K562 (cell line): ENCODE results near the gene DTNBP1. TPM values are rescaled to one million over a fixed set of nuclear protein-coding genes. Genes with fewer than 3 reads are reported as not detected.

Source experiments
- ASH1L ChIP-seq: fragments of 450-650 bp; IDR thresholded peaks from 2 replicates; pipeline ENCODE4 v1.6.1; 2018; ENCODE audit warnings: borderline replicate concordance, mild to moderate bottlenecking, low read depth; ENCODE audit not compliant: partially characterized antibody
- BHLHE40 ChIP-seq: IDR thresholded peaks from 2 replicates; pipeline ENCODE4 v1.6.1; 2011; ENCODE audit warnings: low read length, improper control_type of control experiment
- KHSRP ChIP-seq: fragments of 450-650 bp; IDR thresholded peaks from 2 replicates; pipeline ENCODE4 v1.6.1; 2017
- NCOA6 ChIP-seq: fragments of 450-650 bp; IDR thresholded peaks from 2 replicates; pipeline ENCODE4 v1.6.1; 2017; ENCODE audit warnings: mild to moderate bottlenecking
- NKRF ChIP-seq: fragments of 450-650 bp; IDR thresholded peaks from 2 replicates; pipeline ENCODE4 v1.6.1; 2016; ENCODE audit warnings: borderline replicate concordance
- PKNOX1 ChIP-seq: fragments of 450-650 bp; IDR thresholded peaks from 2 replicates; pipeline ENCODE4 v1.6.1; 2016
- TEAD1 ChIP-seq, 2 experiments: fragments of 450-650 bp in 1 of 2; sonication (generic) in 1 of 2; formaldehyde crosslinking; IDR thresholded peaks; 2 replicates each; pipeline versions ENCODE4 v1.4.0 to v1.8.0; 2020 to 2022; ENCODE audit warnings: mild to moderate bottlenecking in 2 of 2, missing genetic modification reagents in 1 of 2
- TRIM24 ChIP-seq, 2 experiments: fragments of 450-650 bp; IDR thresholded peaks; 2 replicates each; pipeline ENCODE4 v1.6.1; 2016
- ZNF212 ChIP-seq: fragments of 450-650 bp; formaldehyde crosslinking; IDR thresholded peaks from 2 replicates; pipeline ENCODE4 v1.4.0; 2020; ENCODE audit warnings: mild to moderate bottlenecking
- ZNF224 ChIP-seq: sonication (generic); formaldehyde crosslinking; IDR thresholded peaks from 2 replicates; pipeline ENCODE4 v1.8.0; 2022; ENCODE audit warnings: mild to moderate bottlenecking, missing genetic modification reagents
- ZNF3 ChIP-seq: fragments of 250-450 bp; sonication (Bioruptor Pico); IDR thresholded peaks from 2 replicates; pipeline ENCODE4 v1.5.0; 2021; ENCODE audit warnings: mild to moderate bottlenecking, moderate library complexity
- ZNF408 ChIP-seq: fragments of 250-450 bp; sonication (Bioruptor Pico); IDR thresholded peaks from 2 replicates; pipeline ENCODE4 v1.4.0; 2020; ENCODE audit warnings: low read depth, mild to moderate bottlenecking, moderate library complexity
- ZNF41 ChIP-seq: fragments of 250-450 bp; sonication (Bioruptor Pico); conservative IDR thresholded peaks from 2 replicates; pipeline ENCODE4 v1.4.0; 2020; ENCODE audit warnings: mild to moderate bottlenecking
- ZNF707 ChIP-seq: fragments of 250-450 bp; sonication (Bioruptor Pico); conservative IDR thresholded peaks from 2 replicates; pipeline ENCODE4 v1.8.0; 2022; ENCODE audit warnings: inconsistent platforms, mild to moderate bottlenecking, moderate library complexity
- ZNF740 ChIP-seq, 3 experiments: fragments of 200-800 bp in 1 of 3; sonication (Bioruptor generic) in 1 of 3; sonication (generic) in 1 of 3; formaldehyde crosslinking in 1 of 3; IDR thresholded peaks; 2 replicates each; pipeline versions ENCODE4 v1.6.1 to v1.8.0; 2016 to 2022; ENCODE audit warnings: mild to moderate bottlenecking in 2 of 3, missing compliant biosample characterization in 2 of 3, missing genetic modification characterization in 2 of 3, missing genetic modification reagents in 1 of 3
- polyA plus RNA-seq, 8 experiments: library from polyadenylated mRNA; depleted of rRNA in 4 of 8; stranded (reverse) in 5 of 8; unstranded in 3 of 8; fragments of >200 nt; fragmentation: Nextera tagmentation in 2 of 8; fragmentation: Illumina TruSeq in 1 of 8; extraction: Ambion mirVana in 2 of 8; extraction: Trizol in 1 of 8; gene quantifications; 2 replicates each; pipeline versions ENCODE4 v1.2.1 to v1.2.3, GENCODE V29; 2011 to 2014; ENCODE audit warnings: inconsistent platforms in 1 of 8, missing spikeins in 1 of 8
- total RNA-seq, 7 experiments: library from RNA; depleted of rRNA in 6 of 7; stranded (reverse); fragments of >200 nt in 6 of 7; fragmentation: Illumina TruSeq in 2 of 7; extraction: Trizol in 2 of 7; gene quantifications; 2 replicates each; pipeline versions ENCODE4 v1.2.1 to v1.2.3, GENCODE V29; 2011 to 2021; ENCODE audit warnings: low replicate concordance in 1 of 7
- TF ChIP-seq, protein P1 (sequence below), 2 experiments: fragments of 450-650 bp; IDR thresholded peaks; 2 replicates each; pipeline ENCODE4 v1.6.1; 2018; ENCODE audit warnings: mild to moderate bottlenecking in 2 of 2, low read depth in 1 of 2; ENCODE audit not compliant: partially characterized antibody in 2 of 2
- TF ChIP-seq, protein P2 (sequence below): IDR thresholded peaks from 2 replicates; pipeline ENCODE4 v1.6.1; 2014; ENCODE audit warnings: antibody characterized with exemption

Gene DTNBP1
- total and polyA plus RNA-seq, 9 of the 15 experiments (the other 6 are each of a cell fraction or from before 2014, with no cell fraction given): 16.7 to 54.5 (median 21.4) TPM

DNA sequence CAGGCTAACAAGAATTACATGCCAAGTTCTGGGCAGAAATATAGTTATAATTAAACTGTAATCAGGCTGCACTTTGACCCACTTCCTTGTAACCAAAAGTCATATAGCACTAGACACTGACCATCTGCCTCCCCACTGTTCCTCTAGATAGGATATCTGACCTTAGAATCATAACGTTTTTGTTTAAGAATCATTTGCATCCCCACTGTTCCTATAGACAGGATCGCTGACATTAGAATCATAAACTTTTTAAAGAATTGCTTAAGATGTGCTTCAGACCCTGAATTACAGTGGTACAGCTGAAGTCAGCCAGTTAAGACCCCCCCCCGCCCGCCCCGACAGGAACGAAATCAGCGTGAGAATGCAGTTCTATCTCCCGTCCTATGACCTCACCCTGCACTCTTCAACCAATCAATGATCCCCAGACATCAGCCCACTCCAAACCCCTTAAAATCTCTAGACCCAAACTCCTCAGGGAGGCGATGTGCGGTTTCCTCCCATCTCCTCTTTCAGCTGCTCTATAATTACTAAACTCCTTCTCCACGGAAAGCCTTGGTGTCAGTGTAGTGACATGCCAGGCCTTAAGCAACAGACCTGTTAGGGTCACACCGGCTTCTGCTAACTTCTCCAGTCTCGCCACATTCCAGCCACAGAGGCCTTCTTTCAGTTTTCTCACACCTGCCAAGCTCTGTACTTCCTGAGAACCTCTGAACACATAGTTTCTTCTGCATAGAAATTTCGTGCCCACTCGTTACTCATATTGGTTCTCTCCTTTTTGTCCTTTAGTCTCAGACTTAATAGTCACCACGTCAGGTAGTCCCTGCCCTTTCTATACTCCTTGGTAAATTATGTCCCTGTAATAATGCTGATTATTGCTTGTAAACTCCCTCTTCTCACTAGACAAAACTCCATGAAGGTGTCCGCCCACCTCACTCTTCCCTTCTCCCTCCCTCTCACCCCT, 93.5 kb downstream of the DTNBP1 start (continued):
- TF ChIP-seq, protein P1, sequence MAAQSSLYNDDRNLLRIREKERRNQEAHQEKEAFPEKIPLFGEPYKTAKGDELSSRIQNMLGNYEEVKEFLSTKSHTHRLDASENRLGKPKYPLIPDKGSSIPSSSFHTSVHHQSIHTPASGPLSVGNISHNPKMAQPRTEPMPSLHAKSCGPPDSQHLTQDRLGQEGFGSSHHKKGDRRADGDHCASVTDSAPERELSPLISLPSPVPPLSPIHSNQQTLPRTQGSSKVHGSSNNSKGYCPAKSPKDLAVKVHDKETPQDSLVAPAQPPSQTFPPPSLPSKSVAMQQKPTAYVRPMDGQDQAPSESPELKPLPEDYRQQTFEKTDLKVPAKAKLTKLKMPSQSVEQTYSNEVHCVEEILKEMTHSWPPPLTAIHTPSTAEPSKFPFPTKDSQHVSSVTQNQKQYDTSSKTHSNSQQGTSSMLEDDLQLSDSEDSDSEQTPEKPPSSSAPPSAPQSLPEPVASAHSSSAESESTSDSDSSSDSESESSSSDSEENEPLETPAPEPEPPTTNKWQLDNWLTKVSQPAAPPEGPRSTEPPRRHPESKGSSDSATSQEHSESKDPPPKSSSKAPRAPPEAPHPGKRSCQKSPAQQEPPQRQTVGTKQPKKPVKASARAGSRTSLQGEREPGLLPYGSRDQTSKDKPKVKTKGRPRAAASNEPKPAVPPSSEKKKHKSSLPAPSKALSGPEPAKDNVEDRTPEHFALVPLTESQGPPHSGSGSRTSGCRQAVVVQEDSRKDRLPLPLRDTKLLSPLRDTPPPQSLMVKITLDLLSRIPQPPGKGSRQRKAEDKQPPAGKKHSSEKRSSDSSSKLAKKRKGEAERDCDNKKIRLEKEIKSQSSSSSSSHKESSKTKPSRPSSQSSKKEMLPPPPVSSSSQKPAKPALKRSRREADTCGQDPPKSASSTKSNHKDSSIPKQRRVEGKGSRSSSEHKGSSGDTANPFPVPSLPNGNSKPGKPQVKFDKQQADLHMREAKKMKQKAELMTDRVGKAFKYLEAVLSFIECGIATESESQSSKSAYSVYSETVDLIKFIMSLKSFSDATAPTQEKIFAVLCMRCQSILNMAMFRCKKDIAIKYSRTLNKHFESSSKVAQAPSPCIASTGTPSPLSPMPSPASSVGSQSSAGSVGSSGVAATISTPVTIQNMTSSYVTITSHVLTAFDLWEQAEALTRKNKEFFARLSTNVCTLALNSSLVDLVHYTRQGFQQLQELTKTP (IDR thresholded peaks at IDR 0.05; ENCODE audit: low read depth in 1 of 2, partially characterized antibody in 2 of 2): peak; percentile 24 to 47
- TF ChIP-seq BHLHE40 (no peak), ZNF707 (CRISPR knock-in tag) (no peak), ZNF408 (CRISPR knock-in tag) (no peak), ZNF212 (CRISPR knock-in tag) (no peak), ASH1L (no peak), TRIM24 (IDR thresholded peaks at IDR 0.05) (no peak), NCOA6 (no peak), ZNF3 (CRISPR knock-in tag) (no peak), ZNF740 (CRISPR knock-in tag; IDR thresholded peaks at IDR 0.05) (0 out of 2 replicates have a peak, but pooled peaks have one; percentile 20), ZNF740 (tag; IDR thresholded peaks at IDR 0.05) (peak in 1 of 2 experiments; percentile 53; a peak in 1 of 4 replicates), NKRF (no peak), ZNF224 (CRISPR knock-in tag) (no peak), KHSRP (no peak), TEAD1 (CRISPR knock-in tag; IDR thresholded peaks at IDR 0.05) (peak; percentile 62 to 92; a peak in 2 of 4 replicates), ZNF41 (0 out of 2 replicates have a peak, but pooled peaks have one; percentile 6), PKNOX1 (peak; percentile 38)
- TF ChIP-seq, protein P2, sequence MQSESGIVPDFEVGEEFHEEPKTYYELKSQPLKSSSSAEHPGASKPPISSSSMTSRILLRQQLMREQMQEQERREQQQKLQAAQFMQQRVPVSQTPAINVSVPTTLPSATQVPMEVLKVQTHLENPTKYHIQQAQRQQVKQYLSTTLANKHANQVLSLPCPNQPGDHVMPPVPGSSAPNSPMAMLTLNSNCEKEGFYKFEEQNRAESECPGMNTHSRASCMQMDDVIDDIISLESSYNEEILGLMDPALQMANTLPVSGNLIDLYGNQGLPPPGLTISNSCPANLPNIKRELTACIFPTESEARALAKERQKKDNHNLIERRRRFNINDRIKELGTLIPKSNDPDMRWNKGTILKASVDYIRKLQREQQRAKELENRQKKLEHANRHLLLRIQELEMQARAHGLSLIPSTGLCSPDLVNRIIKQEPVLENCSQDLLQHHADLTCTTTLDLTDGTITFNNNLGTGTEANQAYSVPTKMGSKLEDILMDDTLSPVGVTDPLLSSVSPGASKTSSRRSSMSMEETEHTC: no peak
